ENCODE data around the gene LANCL2. TPM values are rescaled to one million over a fixed set of nuclear protein-coding genes. Genes with fewer than 3 reads are reported as not detected.
"Not testable (repeated sequence)": the region's sequence is repeated elsewhere in the genome, so short reads cannot be mapped to it uniquely, and the experiment has no call there.

The LANCL2 gene
- total and polyA plus RNA-seq, 8 donors: 9.5 to 24.9 (median 20.8) TPM

- no peaks in the 10 kb centered on the region for H3K27me3 ChIP-seq
- H3K27ac ChIP-seq: no peak overlapping the region
- TF ChIP-seq CTCF (IDR thresholded peaks at IDR 0.05): peak; percentile 62 to 93
- H3K4me1 ChIP-seq: no peaks in the 10 kb centered on the region
- H3K36me3 ChIP-seq: peaks cover 0 to 7% of the 10 kb centered on the region in 2 donors
- peak in 3 of 4 donors; percentile 60 to 81 (median 70) for DNase-seq
- H3K4me3 ChIP-seq: no peak overlapping the region
- peak; percentile 96 for ATAC-seq
- intact Hi-C loops (cut with DNase I): loop anchor here in 1 of 2 donors (10.0 kb wide), 1 partner anchor 140 kb away; no protein-coding TSS in a partner anchor
- H3K9me3 ChIP-seq: no peaks in the 10 kb centered on the region
Observed at GRCh38 chr7:55415173-55415778, 50.1 kb downstream of the LANCL2 start.

- intact Hi-C loops (cut with DNase I): loop anchor here in 1 of 2 donors (10.0 kb wide), 1 partner anchor 143 kb away; no protein-coding TSS in a partner anchor
- ATAC-seq: not testable (repeated sequence)
Observed at GRCh38 chr7:55417456-55417855, 52.3 kb downstream of the LANCL2 start.

GRCh38 chr7:55420530-55420929 is 55.4 kb downstream of the LANCL2 start:
- intact Hi-C loops (cut with DNase I): no loop called here
- Histone ChIP-seq H3K9me3 (no peaks in the 10 kb centered on the region), H3K4me3 (no peak overlapping the region), H3K4me1 (no peaks in the 10 kb centered on the region), H3K27ac (no peak overlapping the region), H3K27me3 (no peaks in the 10 kb centered on the region), H3K36me3 (peaks cover 0 to 4% of the 10 kb centered on the region in 2 donors)
- ATAC-seq (no peak), DNase-seq (no peak)
- no peak for TF ChIP-seq CTCF (IDR thresholded peaks at IDR 0.05)

More at GRCh38 chr7:55417456-55417855, 52.3 kb downstream of the LANCL2 start:
- not testable (repeated sequence) for H3K27ac ChIP-seq, DNase-seq, H3K4me1 ChIP-seq, H3K27me3 ChIP-seq, H3K4me3 ChIP-seq, H3K36me3 ChIP-seq, H3K9me3 ChIP-seq

GRCh38 chr7:55423277-55423711 is 58.2 kb downstream of the LANCL2 start:
- H3K4me3 ChIP-seq: no peak overlapping the region
- peaks cover 0 to 16% of the 10 kb centered on the region in 2 donors for H3K36me3 ChIP-seq
- DNase-seq (no peak), ATAC-seq (no peak)
- no peak for TF ChIP-seq CTCF (IDR thresholded peaks at IDR 0.05)
- H3K27ac ChIP-seq: no peak overlapping the region
- H3K4me1 ChIP-seq: no peaks in the 10 kb centered on the region
- intact Hi-C loops (cut with DNase I): no loop called here
- H3K27me3 ChIP-seq: no peaks in the 10 kb centered on the region
- H3K9me3 ChIP-seq: no peaks in the 10 kb centered on the region

- Histone ChIP-seq H3K4me3 (no peak overlapping the region), H3K27ac (no peak overlapping the region), H3K36me3 (peaks cover 0 to 16% of the 10 kb centered on the region in 2 donors), H3K27me3 (no peaks in the 10 kb centered on the region), H3K9me3 (no peaks in the 10 kb centered on the region), H3K4me1 (no peaks in the 10 kb centered on the region)
- intact Hi-C loops (cut with DNase I): no loop called here
- ATAC-seq: no peak
- no peak for DNase-seq
- no peak for TF ChIP-seq CTCF (IDR thresholded peaks at IDR 0.05)
Observed at GRCh38 chr7:55423891-55424290, 58.8 kb downstream of the LANCL2 start.
